NCI-H1694 (cell line): Measurements from ENCODE around the gene CEP57L1.
A peak's percentile ranks its signal among the peaks of the same experiment; 100 is the strongest.

Source experiments
- DNase-seq: peaks from one replicate; lab custom pipeline; 2025; lab: John Stamatoyannopoulos, UW

CEP57L1 gene

DNA sequence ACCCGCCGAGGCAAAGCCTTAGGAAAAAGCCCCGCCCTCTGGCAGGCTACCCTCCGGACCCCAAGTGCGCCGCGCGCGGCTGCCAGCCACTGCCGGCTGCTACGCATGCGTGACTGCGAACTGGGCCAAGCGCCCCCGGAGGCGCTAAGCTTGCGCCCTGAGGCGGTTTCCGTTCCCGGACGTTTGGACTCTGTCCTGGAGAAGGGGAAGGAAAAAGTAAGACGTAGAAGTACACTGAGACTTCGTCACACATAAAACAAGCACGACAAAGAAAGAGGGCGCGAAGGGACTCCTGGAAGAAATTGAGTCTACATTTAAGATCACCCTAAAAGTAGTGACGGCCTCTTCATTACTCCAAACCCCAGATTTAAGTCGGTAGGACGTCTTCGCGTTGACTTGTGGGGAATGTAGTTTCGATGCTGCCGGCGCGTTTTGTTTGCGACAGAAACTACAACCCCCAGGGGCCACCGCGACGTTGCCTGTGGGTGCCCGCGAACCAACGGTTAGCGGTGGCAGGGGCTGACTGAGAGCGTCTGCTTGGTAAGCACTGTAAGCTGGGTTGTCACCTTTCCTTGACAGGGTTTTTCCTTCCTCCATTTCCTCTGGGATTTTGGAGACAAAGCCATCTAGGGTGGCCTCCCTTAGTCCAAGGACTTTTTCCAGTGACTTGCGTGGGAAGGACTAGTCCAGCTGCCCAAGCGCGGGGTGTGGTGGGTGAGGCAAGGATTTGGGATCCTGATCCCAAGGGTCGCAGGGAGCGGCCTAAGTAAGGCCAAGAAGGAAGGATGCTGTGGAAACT is at the start of gene CEP57L1:
CEP57L1 (plus strand) TSS at position 472 of the 799 bp plus-strand sequence. CDS start 49,715 bp downstream, outside the sequence.
- DNase-seq: peak; percentile 94

DNA sequence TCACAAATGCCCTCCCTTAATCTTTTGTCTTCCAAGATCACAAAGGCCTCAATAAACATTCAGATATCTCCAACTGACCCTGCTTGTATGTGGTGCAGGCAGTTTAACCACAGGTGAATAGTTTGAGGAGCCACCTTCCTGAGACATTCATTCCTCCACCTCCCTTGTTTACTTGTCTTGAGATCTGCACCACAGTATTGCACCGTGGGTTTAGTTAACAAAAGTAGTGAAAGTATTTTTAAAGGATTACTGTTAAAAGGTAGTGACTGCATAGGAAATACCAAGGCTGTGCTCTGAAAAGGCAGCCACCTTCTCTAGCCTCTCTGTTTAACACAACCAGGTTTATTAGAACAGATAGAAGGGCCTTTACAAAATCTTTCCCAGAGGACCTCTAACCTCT is 47.1 kb upstream of the CEP57L1 start:
- DNase-seq: no peak

DNA sequence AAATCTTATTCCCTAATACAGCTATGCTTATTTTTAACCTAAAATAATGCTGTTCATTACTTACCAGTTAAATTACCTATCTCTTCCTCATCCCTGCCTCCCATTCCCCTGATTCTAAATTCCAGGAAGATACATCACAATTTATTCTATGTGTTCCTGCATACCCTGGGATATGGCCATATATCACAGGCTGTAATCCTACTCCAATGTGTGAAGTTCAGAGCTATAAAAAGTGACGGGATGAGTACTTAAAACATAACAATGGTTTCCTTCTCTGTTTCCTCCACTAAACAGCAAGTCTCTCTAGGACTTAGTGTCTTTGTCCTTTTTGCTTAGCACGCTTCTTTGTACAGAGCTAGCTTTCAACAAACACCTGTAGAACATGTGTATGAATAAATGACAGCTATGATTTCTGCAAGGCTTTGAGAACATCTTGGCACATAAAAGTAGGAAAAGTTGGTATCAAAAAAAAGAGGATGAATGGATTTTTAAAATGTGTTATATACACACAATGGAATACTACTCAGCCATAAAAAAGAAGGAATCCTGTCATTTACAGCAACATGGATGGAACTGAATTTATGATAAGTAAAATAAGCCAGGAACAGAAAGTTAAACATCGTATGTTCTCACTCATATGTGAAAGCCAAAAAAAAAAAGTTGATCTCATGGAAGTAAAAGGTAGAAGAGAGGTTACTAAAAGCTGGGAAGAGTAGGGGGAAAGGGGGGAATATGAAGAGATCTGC is 46.5 kb upstream of the CEP57L1 start:
- DNase-seq: no peak

- no peak for DNase-seq
Measured at GRCh38 chr6:109050012-109050411, 45.3 kb upstream of the CEP57L1 start.

DNA sequence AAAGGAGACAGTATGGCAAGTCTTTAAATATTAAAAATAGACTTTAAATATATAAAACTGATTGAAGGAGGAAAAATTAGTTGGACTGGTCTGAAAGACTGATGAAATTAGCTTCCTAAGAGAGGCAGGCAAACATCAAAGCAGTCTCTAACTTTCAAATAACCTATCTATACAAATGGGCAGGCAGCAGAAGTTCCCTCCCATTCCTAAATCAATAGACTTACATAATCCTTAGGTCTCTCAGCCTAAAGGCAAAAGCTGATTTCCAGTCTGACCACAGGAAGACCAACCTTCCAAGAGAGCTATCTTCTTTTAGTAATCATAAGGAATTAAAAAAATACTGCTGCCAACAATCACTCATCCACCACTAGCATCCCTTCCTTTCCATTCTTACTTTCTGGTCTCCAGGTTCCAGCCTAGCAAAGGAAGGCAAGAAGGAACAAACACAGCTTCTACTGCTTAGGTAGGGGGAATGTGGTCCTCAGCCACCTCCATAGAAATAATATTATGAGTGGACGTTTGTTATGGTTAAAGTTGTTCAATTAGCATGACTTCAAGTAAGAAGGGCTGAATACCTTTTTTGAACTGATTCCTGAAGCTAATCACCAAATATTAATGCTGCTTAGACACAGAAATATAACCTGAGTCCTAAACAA is 44.7 kb upstream of the CEP57L1 start:
- no peak for DNase-seq

- no peak for DNase-seq
Measured at GRCh38 chr6:109051301-109052017, 43.8 kb upstream of the CEP57L1 start.

DNA sequence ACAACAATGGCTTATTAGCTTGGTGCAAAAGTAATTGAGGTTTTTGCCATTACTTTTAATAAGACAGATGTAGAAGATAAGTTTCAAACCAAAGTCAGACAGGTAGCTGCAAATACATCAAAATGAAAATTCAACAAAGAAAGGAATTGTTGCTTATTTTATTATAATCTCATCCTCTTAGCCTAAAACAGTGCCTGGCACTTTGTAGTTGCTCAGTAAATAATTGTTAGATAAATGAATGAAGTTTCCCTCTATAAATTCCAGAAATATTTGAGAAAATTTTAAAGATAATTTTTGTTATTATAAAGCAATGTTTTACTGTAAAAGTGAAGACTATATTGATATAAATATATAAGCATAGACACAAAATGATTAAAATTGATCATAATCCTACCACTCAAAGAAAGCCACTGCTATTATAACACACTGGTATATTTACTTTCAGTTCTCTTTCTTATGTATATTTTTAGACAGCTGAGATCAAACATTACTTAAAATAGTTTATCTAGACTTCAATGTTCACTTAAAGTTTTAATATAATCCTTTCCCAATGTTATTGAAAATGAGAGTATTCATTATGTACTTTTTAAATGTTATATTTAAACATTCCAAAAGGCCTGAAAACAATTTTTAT is 43.2 kb upstream of the CEP57L1 start:
- no peak for DNase-seq

DNA sequence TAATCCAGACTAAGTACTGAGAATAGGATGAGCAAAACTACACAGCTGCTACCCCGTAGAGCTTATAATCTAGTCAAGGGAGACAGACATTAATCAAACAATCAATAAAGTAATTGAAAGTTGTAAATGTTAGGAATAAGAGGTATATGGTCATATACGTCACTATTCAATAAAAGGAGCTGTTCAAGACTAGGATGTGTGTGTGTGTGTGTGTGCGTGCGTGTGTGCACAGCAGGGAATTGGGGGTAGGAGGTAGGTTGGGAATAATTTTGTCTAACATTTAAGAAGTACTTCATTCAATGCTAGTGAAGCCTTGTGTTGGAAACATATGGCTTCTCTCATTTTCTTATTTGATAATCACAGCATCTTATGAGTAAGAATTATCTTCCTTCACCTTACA is 42.5 kb upstream of the CEP57L1 start:
- DNase-seq: no peak

DNA sequence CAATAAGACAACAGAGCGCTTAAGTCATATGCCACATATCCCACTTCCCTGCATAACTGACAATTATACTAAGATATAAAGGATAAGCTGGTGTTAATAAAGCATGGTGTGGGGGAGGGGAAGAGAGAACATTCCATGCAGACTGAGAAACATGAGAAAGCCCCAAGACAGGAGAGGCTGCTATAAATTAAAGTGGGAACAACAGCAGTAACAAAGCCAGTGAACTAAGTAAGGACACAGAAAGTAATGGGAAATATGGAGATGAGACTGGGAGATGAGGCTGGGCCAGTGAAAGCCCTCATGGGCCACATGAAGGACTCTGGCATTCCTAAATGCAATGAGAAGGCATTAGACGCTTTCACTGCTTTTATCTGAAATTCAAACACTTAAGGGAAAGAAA is 42.0 kb upstream of the CEP57L1 start:
- no peak for DNase-seq

- no peak for DNase-seq
Measured at GRCh38 chr6:109055771-109056235, 39.5 kb upstream of the CEP57L1 start.

DNA sequence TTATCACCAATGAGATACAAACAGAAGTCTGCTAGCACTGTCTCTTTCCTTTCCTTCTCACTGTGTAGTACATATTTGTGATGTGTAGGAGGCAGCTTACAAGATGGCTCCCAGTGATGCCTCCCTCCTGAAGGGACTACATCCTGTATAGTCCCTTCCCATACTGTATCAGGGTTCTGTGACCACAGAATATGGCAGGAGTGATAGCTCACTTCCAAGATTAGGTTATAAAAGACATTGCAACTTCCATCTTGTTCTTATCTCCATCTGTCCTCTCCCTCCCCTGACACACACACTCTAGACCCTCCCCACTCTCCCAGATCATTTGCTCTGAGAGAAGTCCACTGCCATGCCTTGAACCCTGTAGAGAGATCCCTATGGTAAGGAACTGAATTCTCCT is 38.6 kb upstream of the CEP57L1 start:
- DNase-seq: no peak

DNA sequence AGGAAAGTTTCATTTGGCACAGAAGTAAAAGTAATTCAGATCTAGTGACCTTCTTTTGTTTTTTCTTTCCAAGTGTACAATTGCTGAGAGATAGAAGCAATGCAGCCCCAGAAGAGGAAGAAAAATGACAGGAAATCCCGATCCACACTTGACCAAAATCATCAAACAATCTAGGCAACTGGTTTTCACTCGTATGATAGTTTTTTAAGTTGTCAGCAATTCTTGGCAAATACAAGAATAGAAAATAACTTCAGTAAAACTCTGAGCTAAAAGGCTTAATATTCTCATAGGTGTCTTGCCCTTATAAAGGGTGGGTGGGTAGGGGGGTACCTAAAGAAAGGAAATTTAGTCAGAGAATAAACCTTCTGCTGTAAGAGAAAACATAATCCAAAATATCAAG is 36.7 kb upstream of the CEP57L1 start:
- DNase-seq: no peak

DNA sequence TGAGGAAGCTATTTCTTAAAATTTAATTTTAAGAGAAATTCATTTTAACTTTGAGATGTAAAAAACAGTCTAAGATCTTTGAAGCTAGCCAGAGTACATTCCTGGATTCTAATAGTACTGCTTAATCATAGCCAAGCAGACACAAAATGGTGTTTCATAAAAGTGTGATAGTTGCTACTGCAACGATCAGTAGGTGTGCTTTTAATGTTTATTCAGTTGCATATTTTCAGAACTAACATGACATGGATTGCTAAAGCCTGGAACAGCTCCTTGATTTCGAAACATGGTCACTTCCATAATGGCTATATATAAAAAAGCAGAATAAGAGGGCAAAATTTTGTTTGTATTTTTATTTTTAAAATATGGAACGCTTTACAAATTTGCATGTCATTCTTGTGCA is 36.2 kb upstream of the CEP57L1 start:
- DNase-seq: no peak

GRCh38 chr6:109059571-109060021 is 35.7 kb upstream of the CEP57L1 start:
- DNase-seq: no peak

- DNase-seq: no peak
Measured at GRCh38 chr6:109060571-109060970, 34.7 kb upstream of the CEP57L1 start.

DNA sequence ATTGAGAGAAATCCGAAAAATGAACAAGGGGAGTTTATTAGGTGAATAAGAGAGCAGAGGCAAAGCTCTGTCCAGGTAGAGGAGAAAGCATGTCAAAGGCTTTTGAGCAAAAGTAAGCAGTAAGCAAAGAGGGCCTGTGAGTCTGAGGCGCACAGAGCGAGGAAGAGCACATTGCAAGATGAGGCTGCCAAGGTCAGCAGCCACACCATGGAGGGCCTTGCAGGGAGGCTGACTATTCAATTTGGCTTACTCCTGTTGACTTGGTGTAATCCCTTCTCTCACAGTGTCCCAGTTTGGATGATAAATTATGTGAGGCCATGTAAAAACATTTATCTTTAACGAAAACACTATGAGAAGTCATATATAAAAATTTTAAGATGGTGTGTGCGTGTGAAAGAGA is 33.1 kb upstream of the CEP57L1 start:
- DNase-seq: no peak

DNA sequence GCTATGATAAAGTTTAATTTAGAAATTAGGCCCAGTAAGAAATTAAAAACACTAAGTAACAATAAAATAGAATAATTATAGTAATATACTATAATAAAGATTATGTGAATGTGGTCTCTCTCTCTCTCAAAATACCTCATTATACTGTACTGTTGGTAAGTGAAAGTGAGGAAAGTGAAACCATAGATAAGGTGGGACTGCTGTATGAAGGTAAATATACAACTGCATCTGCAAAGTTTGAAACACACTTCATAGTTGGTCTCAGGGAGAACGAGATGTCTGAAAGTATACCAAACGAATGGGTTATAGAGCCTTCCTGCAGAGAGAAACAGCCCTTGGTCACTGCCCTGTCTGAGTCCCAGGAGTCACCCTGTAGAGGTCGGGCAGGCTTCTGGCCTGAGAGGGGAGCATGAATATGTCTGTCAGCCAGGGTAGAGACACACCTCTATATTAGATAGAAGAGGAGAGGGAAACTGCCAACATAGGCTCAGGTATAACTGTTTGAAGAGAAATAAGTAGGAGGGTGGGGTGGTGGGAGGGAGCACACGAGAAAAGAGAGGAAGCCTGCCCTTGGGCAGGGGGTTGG is 32.4 kb upstream of the CEP57L1 start:
- DNase-seq: no peak

DNA sequence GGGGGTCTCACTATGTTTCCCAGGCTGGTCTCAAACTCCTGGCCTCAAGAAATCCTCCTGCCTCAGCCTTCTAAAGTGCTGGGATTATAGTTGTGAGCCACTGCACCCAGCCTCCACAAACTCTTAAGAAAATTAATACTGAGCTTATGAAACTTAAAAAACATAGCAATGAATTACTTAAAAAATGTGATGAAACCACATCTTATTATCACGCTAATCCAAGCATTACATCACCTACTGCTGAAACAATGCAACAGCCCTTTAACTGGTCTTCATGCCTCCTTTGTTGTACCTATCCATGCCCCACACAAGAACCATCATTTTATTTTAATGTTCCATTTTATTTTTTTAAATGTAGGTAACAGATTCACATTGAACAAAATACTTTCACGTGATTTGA is 25.6 kb upstream of the CEP57L1 start:
- no peak for DNase-seq

- no peak for DNase-seq
Measured at GRCh38 chr6:109071125-109071917, 24.0 kb upstream of the CEP57L1 start.
